H9 (cell line): Measurements from ENCODE around the gene PPFIBP1. TPM values are rescaled to one million over a fixed set of nuclear protein-coding genes. Genes with fewer than 3 reads are reported as not detected.

Experiments
- DNase-seq: peaks from one replicate; pipeline ENCODE4 v3.0.0-alpha.2; 2017
- H2AFZ ChIP-seq: one replicate; pipeline ENCODE4 v1.6.1; 2013; ENCODE audit warnings: mild to moderate bottlenecking, low read length, control low read depth, moderate library complexity
- H2AK5ac ChIP-seq: 2 replicates; pipeline ENCODE4 v1.6.1; 2013; ENCODE audit warnings: low read length, control low read depth, mixed read lengths; ENCODE audit not compliant: insufficient read length
- H2BK120ac ChIP-seq: one replicate; pipeline ENCODE4 v1.6.1; 2013; ENCODE audit warnings: low read depth, mild to moderate bottlenecking, low read length, control low read depth, inconsistent platforms; ENCODE audit not compliant: poor library complexity, severe bottlenecking
- H2BK12ac ChIP-seq: 2 replicates; pipeline ENCODE4 v1.6.1; 2013; ENCODE audit warnings: low read length, control low read depth, mixed read lengths, low read depth; ENCODE audit not compliant: insufficient read length
- H2BK15ac ChIP-seq: 2 replicates; pipeline ENCODE4 v1.6.1; 2013; ENCODE audit warnings: low read depth, low read length, control low read depth
- H2BK20ac ChIP-seq: one replicate; pipeline ENCODE4 v1.6.1; 2013; ENCODE audit warnings: low read depth, mild to moderate bottlenecking, low read length, control low read depth, inconsistent platforms; ENCODE audit not compliant: poor library complexity, severe bottlenecking
- H2BK5ac ChIP-seq: 2 replicates; pipeline ENCODE4 v1.6.1; 2013; ENCODE audit warnings: low read length, control low read depth, mixed read lengths; ENCODE audit not compliant: insufficient read length
- H3K14ac ChIP-seq: 2 replicates; pipeline ENCODE4 v1.6.1; 2013; ENCODE audit warnings: low read length, control low read depth; ENCODE audit not compliant: insufficient read depth
- H3K18ac ChIP-seq: 2 replicates; pipeline ENCODE4 v1.6.1; 2013; ENCODE audit warnings: low read depth, mild to moderate bottlenecking, mixed read lengths, low read length, control low read depth; ENCODE audit not compliant: insufficient read length
- H3K23ac ChIP-seq: 2 replicates; pipeline ENCODE4 v1.6.1; 2013; ENCODE audit warnings: low read length, control low read depth, mixed read lengths, low read depth; ENCODE audit not compliant: insufficient read length
- H3K23me2 ChIP-seq: 2 replicates; pipeline ENCODE4 v1.6.1; 2013; ENCODE audit warnings: low read depth, mild to moderate bottlenecking, mixed read lengths, low read length, control low read depth; ENCODE audit not compliant: insufficient read length, poor library complexity, severe bottlenecking
- H3K27ac ChIP-seq: 2 replicates; pipeline ENCODE4 v1.5.1; 2013; ENCODE audit warnings: low read length, control low read depth, mixed read lengths, low read depth; ENCODE audit not compliant: insufficient read length
- H3K27me3 ChIP-seq: 2 replicates; pipeline ENCODE4 v1.6.1; 2013; ENCODE audit warnings: low read length, control low read depth, inconsistent platforms; ENCODE audit not compliant: insufficient read depth
- H3K4ac ChIP-seq: 2 replicates; pipeline ENCODE4 v1.6.1; 2013; ENCODE audit warnings: low read depth, mild to moderate bottlenecking, control low read depth, inconsistent platforms, low read length, moderate library complexity
- H3K4me1 ChIP-seq: 2 replicates; pipeline ENCODE4 v1.6.1; 2013; ENCODE audit warnings: low read length, control low read depth, inconsistent platforms; ENCODE audit not compliant: insufficient read depth
- H3K4me2 ChIP-seq: 2 replicates; pipeline ENCODE4 v1.6.1; 2013; ENCODE audit warnings: low read length, control low read depth, mixed read lengths; ENCODE audit not compliant: insufficient read length, insufficient read depth
- H3K56ac ChIP-seq: 2 replicates; pipeline ENCODE4 v1.6.1; 2013; ENCODE audit warnings: low read depth, mild to moderate bottlenecking, mixed read lengths, low read length, control low read depth; ENCODE audit not compliant: insufficient read length
- H3K79me1 ChIP-seq: 2 replicates; pipeline ENCODE4 v1.6.1; 2013; ENCODE audit warnings: low read depth, mild to moderate bottlenecking, moderate library complexity, low read length, control low read depth, inconsistent platforms; ENCODE audit not compliant: insufficient read depth, poor library complexity, severe bottlenecking
- H3K79me2 ChIP-seq: 2 replicates; pipeline ENCODE4 v1.6.1; 2013; ENCODE audit warnings: low read length, control low read depth, inconsistent platforms; ENCODE audit not compliant: insufficient read depth
- H3K9ac ChIP-seq: 2 replicates; pipeline ENCODE4 v1.6.1; 2013; ENCODE audit warnings: low read length, control low read depth, mixed read lengths; ENCODE audit not compliant: insufficient read length; ENCODE audit errors: extremely low read depth
- H3K9me3 ChIP-seq: one replicate; pipeline ENCODE4 v1.6.1; 2013; ENCODE audit warnings: low read depth, low read length, inconsistent platforms; ENCODE audit not compliant: control insufficient read depth
- H3T11ph ChIP-seq: one replicate; pipeline ENCODE4 v1.6.1; 2013; ENCODE audit warnings: mild to moderate bottlenecking, low read length, control low read depth, inconsistent platforms
- H4K20me1 ChIP-seq: one replicate; pipeline ENCODE4 v1.6.1; 2013; ENCODE audit not compliant: control insufficient read depth, insufficient read length, insufficient read depth
- H4K5ac ChIP-seq: 2 replicates; pipeline ENCODE4 v1.6.1; 2013; ENCODE audit warnings: low read depth, mild to moderate bottlenecking, mixed read lengths, low read length, control low read depth; ENCODE audit not compliant: insufficient read length
- H4K8ac ChIP-seq: replicated peaks from 2 replicates; pipeline ENCODE4 v1.6.1; 2013; ENCODE audit warnings: low read length, control low read depth, mixed read lengths, low read depth; ENCODE audit not compliant: insufficient read length
- H4K91ac ChIP-seq: 2 replicates; pipeline ENCODE4 v1.6.1; 2013; ENCODE audit warnings: low read depth, mild to moderate bottlenecking, moderate library complexity, mixed read lengths, low read length, control low read depth; ENCODE audit not compliant: insufficient read length
- H3K27ac Mint-ChIP-seq, 3 experiments: 2 replicates in 2 of 3; 3 replicates in 1 of 3; pipeline ENCODE4 v1.8.0; 2020 to 2021; ENCODE audit warnings: mixed read lengths in 3 of 3, mild to moderate bottlenecking in 1 of 3, moderate library complexity in 1 of 3
- H3K27me3 Mint-ChIP-seq: 2 replicates; pipeline ENCODE4 v1.8.0; 2021; ENCODE audit warnings: low read depth, mild to moderate bottlenecking, moderate library complexity, mixed read lengths
- H3K36me3 Mint-ChIP-seq, 3 experiments: 2 replicates in 2 of 3; 3 replicates in 1 of 3; pipeline ENCODE4 v1.8.0; 2020 to 2021; ENCODE audit warnings: low read depth in 3 of 3, mixed read lengths in 3 of 3; ENCODE audit not compliant: insufficient read depth in 1 of 3
- H3K4me1 Mint-ChIP-seq, 2 experiments: 2 replicates each; pipeline ENCODE4 v1.8.0; 2020; ENCODE audit warnings: mixed read lengths in 2 of 2
- H3K4me3 Mint-ChIP-seq, 2 experiments: 2 replicates in 1 of 2; 3 replicates in 1 of 2; pipeline ENCODE4 v1.8.0; 2020 to 2021; ENCODE audit warnings: mild to moderate bottlenecking in 2 of 2, mixed read lengths in 2 of 2, moderate library complexity in 1 of 2
- H3K9me3 Mint-ChIP-seq, 2 experiments: 2 replicates in 1 of 2; 3 replicates in 1 of 2; pipeline ENCODE4 v1.8.0; 2020; ENCODE audit warnings: mild to moderate bottlenecking in 2 of 2, mixed read lengths in 2 of 2, moderate library complexity in 1 of 2
- CTCF ChIP-seq: fragments of 200-600 bp; sonication (generic); conservative IDR thresholded peaks from 3 replicates; pipeline ENCODE4 v1.8.0; 2021; ENCODE audit warnings: antibody characterized with exemption, mild to moderate bottlenecking
- WGBS: extraction: QIAGEN DNeasy Blood & Tissue Kit; methylation state at CpG from one replicate; pipeline ENCODE4 v1.1.7; 2013; ENCODE audit warnings: missing lambda C conversion rate, low lambda C conversion rate, mixed read lengths; ENCODE audit not compliant: insufficient read length; ENCODE audit errors: extremely low coverage; 5-methylcytosine and 5-hydroxymethylcytosine counted together
- total RNA-seq: library from RNA; stranded (reverse); gene quantifications from 2 replicates; pipeline ENCODE4 v1.2.1, GENCODE V29; 2021

PPFIBP1 gene
- total RNA-seq, 1 experiment from 2014 or later: 29.2 TPM

GRCh38 chr12:27733052-27733656, 209.1 kb downstream of the PPFIBP1 start:
- no peak overlapping the region for H2BK15ac ChIP-seq
- no peak overlapping the region for H4K5ac ChIP-seq
- H3K79me1 ChIP-seq: peaks cover 3% of the 10 kb centered on the region
- no peak overlapping the region for H3K14ac ChIP-seq
- H3K23ac ChIP-seq: no peak overlapping the region
- H2AFZ ChIP-seq: no peak overlapping the region
- no peaks in the 10 kb centered on the region for H4K20me1 ChIP-seq
- H2BK20ac ChIP-seq: no peak overlapping the region
- no peaks in the 10 kb centered on the region for H3K4me1 ChIP-seq
- H3K27ac ChIP-seq: no peak overlapping the region
- H3K18ac ChIP-seq: no peak overlapping the region
- no peak overlapping the region for H3K4me2 ChIP-seq
- peaks cover 2 to 44% (median 34%) of the 10 kb centered on the region in 3 experiments; a peak in 6 of 7 replicates for H3K36me3 Mint-ChIP-seq
- H2AK5ac ChIP-seq: no peak overlapping the region
- H3K27me3 ChIP-seq: no peaks in the 10 kb centered on the region
- H3K9me3 ChIP-seq: no peaks in the 10 kb centered on the region
- DNase-seq: no peak
- H3T11ph ChIP-seq: no peak overlapping the region
- no peak overlapping the region for H4K91ac ChIP-seq
- peak; percentile 89 for TF ChIP-seq CTCF
- H3K4ac ChIP-seq: no peak overlapping the region
- H3K9me3 Mint-ChIP-seq: no peaks in the 10 kb centered on the region
- no peak overlapping the region for H3K27ac Mint-ChIP-seq
- no peak overlapping the region for H4K8ac ChIP-seq
- no peak overlapping the region for H2BK120ac ChIP-seq
- H2BK12ac ChIP-seq: no peak overlapping the region
- WGBS: no CpG with 5 or more reads among the region's 3 CpGs
- no peaks in the 10 kb centered on the region for H3K27me3 Mint-ChIP-seq
- no peaks in the 10 kb centered on the region for H3K4me1 Mint-ChIP-seq
- H3K56ac ChIP-seq: no peak overlapping the region
- no peaks in the 10 kb centered on the region for H3K23me2 ChIP-seq
- no peaks in the 10 kb centered on the region for H3K79me2 ChIP-seq
- H3K9ac ChIP-seq: no peak overlapping the region
- no peak overlapping the region for H3K4me3 Mint-ChIP-seq
- no peak overlapping the region for H2BK5ac ChIP-seq
